Liver (tissue), 9 donors: ENCODE measurements around the gene HNRNPUL2. TPM values are rescaled to one million over a fixed set of nuclear protein-coding genes. Genes with fewer than 3 reads are reported as not detected.

Source experiments
- DNase-seq: peaks from one replicate; pipeline ENCODE4 v3.0.0-alpha.2; 2017; ENCODE audit warnings: low spot score
- H3K27ac ChIP-seq, 2 donors: one replicate each; pipeline ENCODE4 v1.7.0; 2013; ENCODE audit warnings: inconsistent platforms in 2 of 2, low read length in 2 of 2, control low read depth in 1 of 2, low read depth in 1 of 2, mild to moderate bottlenecking in 1 of 2
- H3K27me3 ChIP-seq, 4 donors: one replicate each; pipeline versions ENCODE4 v1.6.1 to v1.7.0; 2013; ENCODE audit warnings: low read length in 3 of 4, inconsistent platforms in 1 of 4, mild to moderate bottlenecking in 1 of 4, moderate library complexity in 1 of 4; ENCODE audit not compliant: control insufficient read depth in 4 of 4, insufficient read depth in 4 of 4
- H3K36me3 ChIP-seq, 4 donors: one replicate each; pipeline versions ENCODE4 v1.6.1 to v1.7.0; 2013; ENCODE audit warnings: low read length in 3 of 4, mild to moderate bottlenecking in 3 of 4, low read depth in 1 of 4, moderate library complexity in 1 of 4; ENCODE audit not compliant: control insufficient read depth in 4 of 4, insufficient read depth in 3 of 4
- H3K4me1 ChIP-seq, 4 donors: one replicate each; pipeline versions ENCODE4 v1.6.1 to v1.7.0; 2013; ENCODE audit warnings: low read length in 3 of 4, mild to moderate bottlenecking in 3 of 4, moderate library complexity in 1 of 4; ENCODE audit not compliant: control insufficient read depth in 4 of 4, insufficient read depth in 4 of 4
- H3K4me3 ChIP-seq, 3 donors: one replicate each; pipeline versions ENCODE4 v1.6.1 to v1.7.0; 2013; ENCODE audit warnings: low read length in 3 of 3, control low read depth in 1 of 3, low read depth in 1 of 3, mild to moderate bottlenecking in 1 of 3
- H3K9ac ChIP-seq, 2 donors: one replicate each; pipeline ENCODE4 v1.7.0; 2013; ENCODE audit warnings: low read length in 2 of 2, mild to moderate bottlenecking in 2 of 2, moderate library complexity in 2 of 2, control low read depth in 1 of 2, low read depth in 1 of 2
- H3K9me3 ChIP-seq, 4 donors: one replicate each; pipeline versions ENCODE4 v1.6.1 to v1.7.0; 2013; ENCODE audit warnings: low read length in 3 of 4; ENCODE audit not compliant: control insufficient read depth in 4 of 4
- EGR1 ChIP-seq, 2 donors: IDR thresholded peaks; 2 replicates each; pipeline ENCODE4 v1.6.1; 2016 to 2018; ENCODE audit warnings: antibody characterized with exemption in 2 of 2, low read depth in 2 of 2
- FOXA1 ChIP-seq: IDR thresholded peaks from 2 replicates; pipeline ENCODE4 v1.6.1; 2016; ENCODE audit warnings: antibody characterized with exemption
- FOXA2 ChIP-seq: IDR thresholded peaks from 2 replicates; pipeline ENCODE4 v1.6.1; 2016; ENCODE audit warnings: antibody characterized with exemption
- GABPA ChIP-seq, 2 donors: IDR thresholded peaks in 1 of 2; conservative IDR thresholded peaks in 1 of 2; 2 replicates each; pipeline ENCODE4 v1.6.1; 2016; ENCODE audit warnings: antibody characterized with exemption in 2 of 2, mild to moderate bottlenecking in 1 of 2, moderate library complexity in 1 of 2
- HNF4G ChIP-seq: IDR thresholded peaks from 2 replicates; pipeline ENCODE4 v1.6.1; 2016; ENCODE audit warnings: antibody characterized with exemption
- JUND ChIP-seq, 2 donors: IDR thresholded peaks; 2 replicates each; pipeline ENCODE4 v1.6.1; 2016; ENCODE audit warnings: antibody characterized with exemption in 2 of 2
- NR2F2 ChIP-seq: IDR thresholded peaks from 2 replicates; pipeline ENCODE4 v1.6.1; 2016; ENCODE audit warnings: antibody characterized with exemption
- RAD21 ChIP-seq, 2 donors: IDR thresholded peaks; 2 replicates each; pipeline ENCODE4 v1.6.1; 2016; ENCODE audit warnings: antibody characterized with exemption in 2 of 2, mild to moderate bottlenecking in 2 of 2
- RXRA ChIP-seq, 2 donors: IDR thresholded peaks; 2 replicates each; pipeline ENCODE4 v1.6.1; 2017 to 2018; ENCODE audit warnings: antibody characterized with exemption in 2 of 2, mild to moderate bottlenecking in 1 of 2
- SP1 ChIP-seq: IDR thresholded peaks from 2 replicates; pipeline ENCODE4 v1.6.1; 2018; ENCODE audit warnings: antibody characterized with exemption, mild to moderate bottlenecking
- TAF1 ChIP-seq: conservative IDR thresholded peaks from 2 replicates; pipeline ENCODE4 v1.6.1; 2016; ENCODE audit warnings: antibody characterized with exemption, mild to moderate bottlenecking
- YY1 ChIP-seq: IDR thresholded peaks from 2 replicates; pipeline ENCODE4 v1.6.1; 2016; ENCODE audit warnings: antibody characterized with exemption, mild to moderate bottlenecking
- ZBTB33 ChIP-seq: IDR thresholded peaks from 2 replicates; pipeline ENCODE4 v1.6.1; 2016; ENCODE audit warnings: antibody characterized with exemption
- WGBS: extraction: QIAGEN DNeasy Blood & Tissue Kit; methylation state at CpG from one replicate; pipeline ENCODE4 v1.1.7; 2013; 5-methylcytosine and 5-hydroxymethylcytosine counted together
- polyA plus RNA-seq, 2 donors: library from polyadenylated mRNA; stranded (reverse) in 1 of 2; unstranded in 1 of 2; fragments of 200-250 nt in 1 of 2; fragments of >200 nt in 1 of 2; fragmentation: Nextera tagmentation in 1 of 2; extraction: Ambion mirVana in 1 of 2; gene quantifications; one replicate each; pipeline versions ENCODE4 v1.2.1 to v1.2.3, GENCODE V29; 2013 to 2015
- total RNA-seq, 2 donors: library from RNA; depleted of rRNA; stranded (reverse); fragments of >200 nt; gene quantifications; one replicate each; pipeline ENCODE4 v1.2.3, GENCODE V29; 2014
- TF ChIP-seq, protein P1 (sequence below): IDR thresholded peaks from 2 replicates; pipeline ENCODE4 v1.6.1; 2016; ENCODE audit warnings: antibody characterized with exemption
- TF ChIP-seq, protein P2 (sequence below): fragments of 150-350 bp; IDR thresholded peaks from 2 replicates; pipeline ENCODE4 v1.5.1; 2017; ENCODE audit warnings: improper control_type of control experiment, low read depth, low read length; ENCODE audit not compliant: missing input control
- TF ChIP-seq, protein P3 (sequence below): IDR thresholded peaks from 2 replicates; pipeline ENCODE4 v1.6.1; 2016; ENCODE audit warnings: antibody characterized with exemption
- TF ChIP-seq, protein P4 (sequence below): IDR thresholded peaks from 2 replicates; pipeline ENCODE4 v1.6.1; 2016; ENCODE audit warnings: antibody characterized with exemption, mild to moderate bottlenecking
- donor health status: healthy.
- donor health status: healthy.
- donor health status: healthy.
- donor health status: healthy.
- donor health status: healthy.

Gene HNRNPUL2
- total and polyA plus RNA-seq, 4 donors: 1.3 to 17.0 (median 13.0) TPM

- Histone ChIP-seq H3K27me3 (no peaks in the 10 kb centered on the region), H3K36me3 (peaks cover 0 to 4% (median 1%) of the 10 kb centered on the region in 4 donors), H3K27ac (peak overlapping the region; percentile 93 to 95), H3K4me3 (peak overlapping the region; percentile 55 to 85 (median 56)), H3K9ac (peak overlapping the region; percentile 79 to 93), H3K9me3 (no peaks in the 10 kb centered on the region), H3K4me1 (peaks cover 19 to 62% (median 51%) of the 10 kb centered on the region in 4 donors)
- no peak for TF ChIP-seq NR2F2
- no peak for TF ChIP-seq RAD21 (IDR thresholded peaks at IDR 0.05)
- TF ChIP-seq, protein P1, sequence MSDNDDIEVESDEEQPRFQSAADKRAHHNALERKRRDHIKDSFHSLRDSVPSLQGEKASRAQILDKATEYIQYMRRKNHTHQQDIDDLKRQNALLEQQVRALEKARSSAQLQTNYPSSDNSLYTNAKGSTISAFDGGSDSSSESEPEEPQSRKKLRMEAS: no peak
- no peak for TF ChIP-seq JUND (IDR thresholded peaks at IDR 0.05)
- TF ChIP-seq, protein P2, sequence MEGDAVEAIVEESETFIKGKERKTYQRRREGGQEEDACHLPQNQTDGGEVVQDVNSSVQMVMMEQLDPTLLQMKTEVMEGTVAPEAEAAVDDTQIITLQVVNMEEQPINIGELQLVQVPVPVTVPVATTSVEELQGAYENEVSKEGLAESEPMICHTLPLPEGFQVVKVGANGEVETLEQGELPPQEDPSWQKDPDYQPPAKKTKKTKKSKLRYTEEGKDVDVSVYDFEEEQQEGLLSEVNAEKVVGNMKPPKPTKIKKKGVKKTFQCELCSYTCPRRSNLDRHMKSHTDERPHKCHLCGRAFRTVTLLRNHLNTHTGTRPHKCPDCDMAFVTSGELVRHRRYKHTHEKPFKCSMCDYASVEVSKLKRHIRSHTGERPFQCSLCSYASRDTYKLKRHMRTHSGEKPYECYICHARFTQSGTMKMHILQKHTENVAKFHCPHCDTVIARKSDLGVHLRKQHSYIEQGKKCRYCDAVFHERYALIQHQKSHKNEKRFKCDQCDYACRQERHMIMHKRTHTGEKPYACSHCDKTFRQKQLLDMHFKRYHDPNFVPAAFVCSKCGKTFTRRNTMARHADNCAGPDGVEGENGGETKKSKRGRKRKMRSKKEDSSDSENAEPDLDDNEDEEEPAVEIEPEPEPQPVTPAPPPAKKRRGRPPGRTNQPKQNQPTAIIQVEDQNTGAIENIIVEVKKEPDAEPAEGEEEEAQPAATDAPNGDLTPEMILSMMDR: no peak
- no peak for TF ChIP-seq GABPA (IDR thresholded peaks at IDR 0.05 in 1 of 2, conservative IDR thresholded peaks at IDR 0.05 in 1 of 2)
- TF ChIP-seq, protein P3, sequence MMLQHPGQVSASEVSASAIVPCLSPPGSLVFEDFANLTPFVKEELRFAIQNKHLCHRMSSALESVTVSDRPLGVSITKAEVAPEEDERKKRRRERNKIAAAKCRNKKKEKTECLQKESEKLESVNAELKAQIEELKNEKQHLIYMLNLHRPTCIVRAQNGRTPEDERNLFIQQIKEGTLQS: no peak
- TF ChIP-seq SP1: no peak
- TF ChIP-seq FOXA1: no peak
- no peak for TF ChIP-seq ZBTB33
- TF ChIP-seq HNF4G: no peak
- no peak for TF ChIP-seq YY1
- no peak for TF ChIP-seq FOXA2
- TF ChIP-seq TAF1: no peak
- no peak for TF ChIP-seq RXRA (IDR thresholded peaks at IDR 0.05)
- TF ChIP-seq EGR1 (IDR thresholded peaks at IDR 0.05; ENCODE audit: low read depth in 2 of 2): no peak
- TF ChIP-seq, protein P4, sequence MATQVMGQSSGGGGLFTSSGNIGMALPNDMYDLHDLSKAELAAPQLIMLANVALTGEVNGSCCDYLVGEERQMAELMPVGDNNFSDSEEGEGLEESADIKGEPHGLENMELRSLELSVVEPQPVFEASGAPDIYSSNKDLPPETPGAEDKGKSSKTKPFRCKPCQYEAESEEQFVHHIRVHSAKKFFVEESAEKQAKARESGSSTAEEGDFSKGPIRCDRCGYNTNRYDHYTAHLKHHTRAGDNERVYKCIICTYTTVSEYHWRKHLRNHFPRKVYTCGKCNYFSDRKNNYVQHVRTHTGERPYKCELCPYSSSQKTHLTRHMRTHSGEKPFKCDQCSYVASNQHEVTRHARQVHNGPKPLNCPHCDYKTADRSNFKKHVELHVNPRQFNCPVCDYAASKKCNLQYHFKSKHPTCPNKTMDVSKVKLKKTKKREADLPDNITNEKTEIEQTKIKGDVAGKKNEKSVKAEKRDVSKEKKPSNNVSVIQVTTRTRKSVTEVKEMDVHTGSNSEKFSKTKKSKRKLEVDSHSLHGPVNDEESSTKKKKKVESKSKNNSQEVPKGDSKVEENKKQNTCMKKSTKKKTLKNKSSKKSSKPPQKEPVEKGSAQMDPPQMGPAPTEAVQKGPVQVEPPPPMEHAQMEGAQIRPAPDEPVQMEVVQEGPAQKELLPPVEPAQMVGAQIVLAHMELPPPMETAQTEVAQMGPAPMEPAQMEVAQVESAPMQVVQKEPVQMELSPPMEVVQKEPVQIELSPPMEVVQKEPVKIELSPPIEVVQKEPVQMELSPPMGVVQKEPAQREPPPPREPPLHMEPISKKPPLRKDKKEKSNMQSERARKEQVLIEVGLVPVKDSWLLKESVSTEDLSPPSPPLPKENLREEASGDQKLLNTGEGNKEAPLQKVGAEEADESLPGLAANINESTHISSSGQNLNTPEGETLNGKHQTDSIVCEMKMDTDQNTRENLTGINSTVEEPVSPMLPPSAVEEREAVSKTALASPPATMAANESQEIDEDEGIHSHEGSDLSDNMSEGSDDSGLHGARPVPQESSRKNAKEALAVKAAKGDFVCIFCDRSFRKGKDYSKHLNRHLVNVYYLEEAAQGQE: no peak
- peak; percentile 62 for DNase-seq
- WGBS: 4% methylated on average over 7 of the region's 7 CpGs
Measured at GRCh38 chr11:62708793-62709192, 18.5 kb downstream of the HNRNPUL2 start.

DNA sequence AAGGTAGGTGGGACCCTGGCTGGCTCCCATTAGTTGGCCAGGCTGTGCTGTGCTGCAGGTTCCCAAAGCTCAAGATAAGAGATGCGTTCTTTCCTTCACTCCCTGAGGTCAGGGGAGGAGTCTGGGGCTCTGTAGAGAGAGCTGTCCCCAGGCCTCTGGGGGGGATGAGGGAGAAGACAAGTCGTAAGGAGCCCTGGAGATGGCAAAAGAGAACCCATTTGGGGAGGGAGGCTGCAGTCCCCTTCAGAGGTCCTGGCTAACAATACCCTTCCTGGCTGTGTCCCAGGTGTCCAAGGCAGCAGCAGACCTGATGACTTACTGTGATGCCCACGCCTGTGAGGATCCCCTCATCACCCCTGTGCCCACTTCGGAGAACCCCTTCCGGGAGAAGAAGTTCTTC lies 18.9 kb downstream of the HNRNPUL2 start:
- Histone ChIP-seq H3K4me3 (peak overlapping the region in 1 of 3 donors; percentile 56), H3K9me3 (no peaks in the 10 kb centered on the region), H3K27me3 (no peaks in the 10 kb centered on the region), H3K27ac (no peak overlapping the region), H3K9ac (no peak overlapping the region), H3K4me1 (peaks cover 17 to 58% (median 47%) of the 10 kb centered on the region in 4 donors), H3K36me3 (peaks cover 0 to 4% (median 1%) of the 10 kb centered on the region in 4 donors)
- 89% methylated on average over 5 of the region's 5 CpGs for WGBS
- TF ChIP-seq JUND (IDR thresholded peaks at IDR 0.05) (no peak), RAD21 (IDR thresholded peaks at IDR 0.05) (no peak)
- DNase-seq: peak; percentile 47
